ENCODE data around the gene HS3ST4.

The HS3ST4 gene

DNA sequence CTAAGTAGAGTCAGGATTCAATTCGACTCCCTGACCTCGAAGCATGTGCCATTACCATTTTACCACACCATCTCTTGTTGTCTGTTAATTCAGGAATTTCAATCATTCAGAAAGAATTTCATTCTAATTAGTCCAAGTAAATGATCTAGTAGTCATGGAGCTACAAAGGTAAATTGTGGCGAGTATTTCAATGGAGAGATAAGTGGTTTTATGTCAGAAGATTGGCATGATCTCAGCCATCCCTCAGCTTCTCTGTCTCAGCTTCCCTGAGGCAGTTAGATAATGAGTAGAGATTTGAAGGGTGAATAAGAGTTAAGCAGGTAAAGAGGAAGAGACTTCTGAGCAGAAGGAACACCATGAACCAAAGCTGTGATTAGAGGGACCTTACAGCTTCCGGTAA lies 93.6 kb downstream of the HS3ST4 start:
- Histone ChIP-seq H3K4me2 (ENCODE audit: insufficient read depth, low read length) (no peak overlapping the region), H3K9ac (ENCODE audit: low read depth, low read length) (no peak overlapping the region), H3K27me3 (ENCODE audit: insufficient read depth, low read length, poor library complexity) (no peaks in the 10 kb centered on the region), H3K4me1 (ENCODE audit: insufficient read depth, low read length) (no peaks in the 10 kb centered on the region), H3K4me3 (ENCODE audit: low read depth in 1 of 2, low read length in 2 of 2) (no peak overlapping the region), H3K9me3 (ENCODE audit: insufficient read depth, low read length, severe bottlenecking) (no peaks in the 10 kb centered on the region), H3K27ac (ENCODE audit: low read length) (no peak overlapping the region), H3K79me2 (ENCODE audit: insufficient read depth, low read length) (no peaks in the 10 kb centered on the region), H2AFZ (ENCODE audit: low read depth, low read length) (no peak overlapping the region), H4K20me1 (ENCODE audit: insufficient read depth, low read length) (no peaks in the 10 kb centered on the region), H3K36me3 (ENCODE audit: insufficient read depth, low read length) (no peaks in the 10 kb centered on the region)
- DNase-seq, result no peak
- TF ChIP-seq EZH2 (IDR thresholded peaks at IDR 0.05; ENCODE audit: borderline replicate concordance, low read depth, low read length, severe bottlenecking), result no peak
- TF ChIP-seq, protein P1, sequence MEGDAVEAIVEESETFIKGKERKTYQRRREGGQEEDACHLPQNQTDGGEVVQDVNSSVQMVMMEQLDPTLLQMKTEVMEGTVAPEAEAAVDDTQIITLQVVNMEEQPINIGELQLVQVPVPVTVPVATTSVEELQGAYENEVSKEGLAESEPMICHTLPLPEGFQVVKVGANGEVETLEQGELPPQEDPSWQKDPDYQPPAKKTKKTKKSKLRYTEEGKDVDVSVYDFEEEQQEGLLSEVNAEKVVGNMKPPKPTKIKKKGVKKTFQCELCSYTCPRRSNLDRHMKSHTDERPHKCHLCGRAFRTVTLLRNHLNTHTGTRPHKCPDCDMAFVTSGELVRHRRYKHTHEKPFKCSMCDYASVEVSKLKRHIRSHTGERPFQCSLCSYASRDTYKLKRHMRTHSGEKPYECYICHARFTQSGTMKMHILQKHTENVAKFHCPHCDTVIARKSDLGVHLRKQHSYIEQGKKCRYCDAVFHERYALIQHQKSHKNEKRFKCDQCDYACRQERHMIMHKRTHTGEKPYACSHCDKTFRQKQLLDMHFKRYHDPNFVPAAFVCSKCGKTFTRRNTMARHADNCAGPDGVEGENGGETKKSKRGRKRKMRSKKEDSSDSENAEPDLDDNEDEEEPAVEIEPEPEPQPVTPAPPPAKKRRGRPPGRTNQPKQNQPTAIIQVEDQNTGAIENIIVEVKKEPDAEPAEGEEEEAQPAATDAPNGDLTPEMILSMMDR (IDR thresholded peaks at IDR 0.05; ENCODE audit: borderline replicate concordance, extremely low read depth, low read length, poor library complexity, severe bottlenecking), result no peak
- ATAC-seq (ENCODE audit: insufficient read depth, low read depth), result no peak

DNA sequence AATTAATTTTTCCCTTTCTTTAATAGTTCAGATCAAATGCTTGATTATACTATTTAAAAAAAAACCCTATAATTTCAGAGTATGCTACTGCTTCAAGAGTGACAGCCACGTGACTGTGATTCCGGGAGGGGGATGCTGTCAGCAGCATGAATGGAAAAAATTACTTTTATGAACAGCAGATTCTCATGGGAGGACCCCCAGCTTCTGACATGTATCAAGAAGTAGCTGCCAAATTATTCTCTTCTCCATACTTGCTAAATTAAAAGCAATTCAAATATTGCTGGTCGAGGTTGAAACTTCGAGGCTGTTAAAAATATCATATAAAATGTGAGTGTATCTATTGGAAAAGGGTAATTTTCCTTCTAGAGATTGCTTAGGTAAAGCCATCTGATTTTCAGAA lies 95.0 kb downstream of the HS3ST4 start:
- H2AFZ ChIP-seq (ENCODE audit: low read depth, low read length), result no peak overlapping the region
- no peak overlapping the region for H3K27ac ChIP-seq (ENCODE audit: low read length)
- H3K9me3 ChIP-seq (ENCODE audit: insufficient read depth, low read length, severe bottlenecking), result no peaks in the 10 kb centered on the region
- H3K27me3 ChIP-seq (ENCODE audit: insufficient read depth, low read length, poor library complexity), result no peaks in the 10 kb centered on the region
- no peaks in the 10 kb centered on the region for H3K36me3 ChIP-seq (ENCODE audit: insufficient read depth, low read length)
- H3K4me1 ChIP-seq (ENCODE audit: insufficient read depth, low read length), result no peaks in the 10 kb centered on the region
- H3K9ac ChIP-seq (ENCODE audit: low read depth, low read length), result no peak overlapping the region
- H3K4me3 ChIP-seq (ENCODE audit: low read depth in 1 of 2, low read length in 2 of 2), result no peak overlapping the region
- DNase-seq, result no peak
- H3K4me2 ChIP-seq (ENCODE audit: insufficient read depth, low read length), result no peak overlapping the region
- no peak for ATAC-seq (ENCODE audit: insufficient read depth, low read depth)
- H4K20me1 ChIP-seq (ENCODE audit: insufficient read depth, low read length), result no peaks in the 10 kb centered on the region
- H3K79me2 ChIP-seq (ENCODE audit: insufficient read depth, low read length), result no peaks in the 10 kb centered on the region
- no peak for TF ChIP-seq EZH2 (IDR thresholded peaks at IDR 0.05; ENCODE audit: borderline replicate concordance, low read depth, low read length, severe bottlenecking)
- TF ChIP-seq, protein P1 (IDR thresholded peaks at IDR 0.05; ENCODE audit: borderline replicate concordance, extremely low read depth, low read length, poor library complexity, severe bottlenecking), result no peak

DNA sequence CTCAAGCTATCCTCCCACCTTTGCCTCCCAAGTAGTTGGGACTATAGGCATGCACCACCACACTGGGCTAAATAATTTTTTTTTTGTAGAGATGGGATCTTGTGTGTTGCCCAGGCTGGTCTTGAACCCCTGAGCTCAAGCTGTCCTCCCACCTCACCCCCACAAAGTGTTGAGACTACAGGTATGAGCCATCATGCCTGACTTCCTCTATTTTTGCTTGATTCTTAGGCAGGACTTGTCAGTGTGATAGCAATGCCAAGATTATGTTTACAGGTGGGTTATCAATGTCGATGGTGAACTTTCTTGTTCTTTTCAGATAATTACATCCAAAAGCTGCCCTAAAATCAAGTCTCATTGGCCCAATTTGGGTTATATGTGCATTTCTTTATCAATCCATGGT lies 96.9 kb downstream of the HS3ST4 start:
- DNase-seq (no peak), ATAC-seq (ENCODE audit: insufficient read depth, low read depth) (no peak)
- Histone ChIP-seq H3K79me2 (ENCODE audit: insufficient read depth, low read length) (no peaks in the 10 kb centered on the region), H3K27ac (ENCODE audit: low read length) (no peak overlapping the region), H2AFZ (ENCODE audit: low read depth, low read length) (no peak overlapping the region), H4K20me1 (ENCODE audit: insufficient read depth, low read length) (no peaks in the 10 kb centered on the region), H3K4me2 (ENCODE audit: insufficient read depth, low read length) (no peak overlapping the region), H3K9me3 (ENCODE audit: insufficient read depth, low read length, severe bottlenecking) (no peaks in the 10 kb centered on the region), H3K27me3 (ENCODE audit: insufficient read depth, low read length, poor library complexity) (no peaks in the 10 kb centered on the region), H3K36me3 (ENCODE audit: insufficient read depth, low read length) (no peaks in the 10 kb centered on the region), H3K4me1 (ENCODE audit: insufficient read depth, low read length) (no peaks in the 10 kb centered on the region), H3K4me3 (ENCODE audit: low read depth in 1 of 2, low read length in 2 of 2) (no peak overlapping the region), H3K9ac (ENCODE audit: low read depth, low read length) (no peak overlapping the region)
- TF ChIP-seq, protein P1 (IDR thresholded peaks at IDR 0.05; ENCODE audit: borderline replicate concordance, extremely low read depth, low read length, poor library complexity, severe bottlenecking), result no peak
- TF ChIP-seq EZH2 (IDR thresholded peaks at IDR 0.05; ENCODE audit: borderline replicate concordance, low read depth, low read length, severe bottlenecking), result no peak

- Histone ChIP-seq H3K27me3 (ENCODE audit: insufficient read depth, low read length, poor library complexity) (no peaks in the 10 kb centered on the region), H3K79me2 (ENCODE audit: insufficient read depth, low read length) (no peaks in the 10 kb centered on the region), H3K27ac (ENCODE audit: low read length) (no peak overlapping the region), H3K4me3 (ENCODE audit: low read depth in 1 of 2, low read length in 2 of 2) (no peak overlapping the region), H3K9me3 (ENCODE audit: insufficient read depth, low read length, severe bottlenecking) (no peaks in the 10 kb centered on the region), H3K4me1 (ENCODE audit: insufficient read depth, low read length) (no peaks in the 10 kb centered on the region), H3K9ac (ENCODE audit: low read depth, low read length) (no peak overlapping the region), H2AFZ (ENCODE audit: low read depth, low read length) (no peak overlapping the region), H4K20me1 (ENCODE audit: insufficient read depth, low read length) (no peaks in the 10 kb centered on the region), H3K4me2 (ENCODE audit: insufficient read depth, low read length) (no peak overlapping the region), H3K36me3 (ENCODE audit: insufficient read depth, low read length) (no peaks in the 10 kb centered on the region)
- DNase-seq (no peak), ATAC-seq (ENCODE audit: insufficient read depth, low read depth) (no peak)
- no peak for TF ChIP-seq EZH2 (IDR thresholded peaks at IDR 0.05; ENCODE audit: borderline replicate concordance, low read depth, low read length, severe bottlenecking)
- TF ChIP-seq, protein P1 (IDR thresholded peaks at IDR 0.05; ENCODE audit: borderline replicate concordance, extremely low read depth, low read length, poor library complexity, severe bottlenecking), result no peak
Observed at GRCh38 chr16:25796239-25796638, 104.5 kb downstream of the HS3ST4 start.
